IPS-20b (cell line): ENCODE measurements around the gene TNIK.
A peak's percentile ranks its signal among the peaks of the same experiment; 100 is the strongest.

Source experiments
- H3K27ac ChIP-seq: one replicate; pipeline ENCODE4 v1.5.1; 2013; ENCODE audit warnings: low read length
- H3K27me3 ChIP-seq: 2 replicates; pipeline ENCODE4 v1.6.1; 2013; ENCODE audit warnings: mild to moderate bottlenecking, low read length, inconsistent platforms; ENCODE audit not compliant: insufficient read depth
- H3K36me3 ChIP-seq: 2 replicates; pipeline ENCODE4 v1.6.1; 2013; ENCODE audit warnings: low read depth, mild to moderate bottlenecking, inconsistent platforms, low read length, moderate library complexity; ENCODE audit not compliant: insufficient read depth
- H3K4me1 ChIP-seq: 2 replicates; pipeline ENCODE4 v1.6.1; 2013; ENCODE audit warnings: mild to moderate bottlenecking, control low read depth, inconsistent platforms, low read length, moderate library complexity; ENCODE audit not compliant: insufficient read depth
- H3K4me3 ChIP-seq: 2 replicates; pipeline ENCODE4 v1.5.1; 2013; ENCODE audit warnings: mild to moderate bottlenecking, low read length, inconsistent platforms
- H3K9ac ChIP-seq: 2 replicates; pipeline ENCODE4 v1.6.1; 2013; ENCODE audit warnings: low read depth, mild to moderate bottlenecking, inconsistent platforms, low read length, moderate library complexity
- H3K9me3 ChIP-seq: 2 replicates; pipeline ENCODE4 v1.6.1; 2013; ENCODE audit warnings: mild to moderate bottlenecking, low read depth, low read length, inconsistent platforms; ENCODE audit not compliant: insufficient read depth

The TNIK gene

DNA sequence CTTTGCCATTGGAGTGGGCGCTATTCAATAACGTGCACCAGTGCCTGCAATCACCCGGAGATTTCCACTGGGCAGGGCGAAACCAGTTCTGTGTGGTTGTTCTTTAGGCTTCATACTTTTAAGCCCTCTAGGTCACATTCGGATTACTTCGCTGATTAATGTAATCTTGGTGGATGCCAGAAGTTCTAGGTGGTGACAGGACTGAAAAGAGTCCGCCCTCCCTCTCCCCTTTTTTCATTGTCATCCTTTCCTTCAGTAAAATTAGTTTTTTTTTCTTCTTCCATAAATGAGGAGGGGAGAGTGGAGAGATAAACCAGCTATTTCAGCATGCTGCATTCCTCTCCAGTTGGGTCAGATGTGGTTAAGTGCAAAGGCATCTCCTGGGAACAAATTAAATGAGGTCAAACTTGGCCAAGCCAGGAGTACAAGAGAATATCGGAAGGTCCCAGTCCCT, 431.4 kb downstream of the TNIK start:
- H3K27ac ChIP-seq = no peak overlapping the region
- peaks cover 32% of the 10 kb centered on the region; the same call in 1 of the 2 replicates for H3K27me3 ChIP-seq
- peak overlapping the region; percentile 63; the same call in 1 of the 2 replicates for H3K4me3 ChIP-seq
- H3K9ac ChIP-seq = no peak overlapping the region; the same call in 1 of the 2 replicates
- H3K9me3 ChIP-seq = no peaks in the 10 kb centered on the region
- no peaks in the 10 kb centered on the region for H3K4me1 ChIP-seq
- H3K36me3 ChIP-seq = no peaks in the 10 kb centered on the region

DNA sequence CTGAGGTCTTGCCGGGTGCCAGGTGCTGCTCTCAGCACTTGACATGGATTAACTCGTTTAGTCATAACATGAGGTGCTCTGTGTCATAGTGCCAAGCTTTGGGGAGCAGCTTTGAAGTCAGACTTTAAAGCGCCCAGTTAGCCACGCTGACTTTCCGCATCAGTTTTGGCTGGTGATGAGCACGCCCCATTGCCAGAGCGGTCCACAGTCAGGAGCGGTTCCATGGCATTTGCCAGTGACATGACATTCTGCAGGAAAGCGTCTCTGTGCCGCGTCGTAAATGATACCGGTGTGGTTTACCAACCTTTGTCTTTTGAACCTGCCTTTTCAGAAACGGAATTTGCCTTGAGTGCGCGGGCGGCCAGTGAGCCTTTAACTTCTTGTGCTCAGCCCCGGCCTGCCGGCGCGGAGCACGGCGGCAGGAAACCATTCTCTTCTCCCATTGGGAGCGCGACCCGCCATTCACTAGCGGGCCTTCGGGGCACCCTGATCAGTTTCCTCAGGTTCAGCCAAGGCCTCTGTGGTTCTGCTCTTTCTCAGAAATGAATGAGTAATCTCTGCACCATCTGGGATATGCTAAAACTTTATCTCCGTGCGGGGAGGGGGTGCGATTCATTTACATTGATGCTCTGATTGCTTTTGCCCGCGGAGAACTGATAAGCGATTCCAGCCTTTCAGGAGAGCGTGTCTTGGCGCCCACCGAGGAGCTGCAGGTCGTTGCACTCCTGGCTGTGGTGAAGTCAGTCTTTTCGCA, 432.0 kb downstream of the TNIK start:
- Histone ChIP-seq H3K9ac (peak overlapping the region; percentile 51; the same call in 1 of the 2 replicates), H3K4me1 (no peaks in the 10 kb centered on the region), H3K9me3 (no peaks in the 10 kb centered on the region), H3K27me3 (peaks cover 32% of the 10 kb centered on the region; the same call in 1 of the 2 replicates), H3K27ac (no peak overlapping the region), H3K36me3 (no peaks in the 10 kb centered on the region), H3K4me3 (peak overlapping the region; percentile 63; the same call in 1 of the 2 replicates)

- H3K9me3 ChIP-seq = no peaks in the 10 kb centered on the region
- H3K9ac ChIP-seq = no peak within 1 kb of the TSS
- H3K4me3 ChIP-seq = no peak within 1 kb of the TSS
- no peak within 1 kb of the TSS for H3K27ac ChIP-seq
- H3K27me3 ChIP-seq = peaks cover 32% of the 10 kb centered on the region; the same call in 1 of the 2 replicates
- H3K36me3 ChIP-seq = no peaks in the 10 kb centered on the region
- no peaks in the 10 kb centered on the region for H3K4me1 ChIP-seq
These were observed 433.5 kb downstream of the TNIK start, which contains the start of gene SLC2A2 for GRCh38 chr3:171026597-171027293. TSS of gene SLC2A2 (minus strand) at chr3:171026720. CDS start at chr3:171026670, 50 bp downstream.

GRCh38 chr3:171023566-171023965, 436.6 kb downstream of the TNIK start:
- Histone ChIP-seq H3K27me3 (peaks cover 17% of the 10 kb centered on the region; the same call in 1 of the 2 replicates), H3K27ac (no peak overlapping the region), H3K36me3 (no peaks in the 10 kb centered on the region), H3K4me1 (no peaks in the 10 kb centered on the region), H3K9ac (no peak overlapping the region), H3K9me3 (no peaks in the 10 kb centered on the region), H3K4me3 (no peak overlapping the region)

GRCh38 chr3:171021377-171021776, 438.8 kb downstream of the TNIK start:
- Histone ChIP-seq H3K9ac (no peak overlapping the region), H3K27ac (no peak overlapping the region), H3K4me3 (no peak overlapping the region), H3K9me3 (no peaks in the 10 kb centered on the region), H3K4me1 (no peaks in the 10 kb centered on the region), H3K36me3 (no peaks in the 10 kb centered on the region), H3K27me3 (no peaks in the 10 kb centered on the region; the same call in 1 of the 2 replicates)

DNA sequence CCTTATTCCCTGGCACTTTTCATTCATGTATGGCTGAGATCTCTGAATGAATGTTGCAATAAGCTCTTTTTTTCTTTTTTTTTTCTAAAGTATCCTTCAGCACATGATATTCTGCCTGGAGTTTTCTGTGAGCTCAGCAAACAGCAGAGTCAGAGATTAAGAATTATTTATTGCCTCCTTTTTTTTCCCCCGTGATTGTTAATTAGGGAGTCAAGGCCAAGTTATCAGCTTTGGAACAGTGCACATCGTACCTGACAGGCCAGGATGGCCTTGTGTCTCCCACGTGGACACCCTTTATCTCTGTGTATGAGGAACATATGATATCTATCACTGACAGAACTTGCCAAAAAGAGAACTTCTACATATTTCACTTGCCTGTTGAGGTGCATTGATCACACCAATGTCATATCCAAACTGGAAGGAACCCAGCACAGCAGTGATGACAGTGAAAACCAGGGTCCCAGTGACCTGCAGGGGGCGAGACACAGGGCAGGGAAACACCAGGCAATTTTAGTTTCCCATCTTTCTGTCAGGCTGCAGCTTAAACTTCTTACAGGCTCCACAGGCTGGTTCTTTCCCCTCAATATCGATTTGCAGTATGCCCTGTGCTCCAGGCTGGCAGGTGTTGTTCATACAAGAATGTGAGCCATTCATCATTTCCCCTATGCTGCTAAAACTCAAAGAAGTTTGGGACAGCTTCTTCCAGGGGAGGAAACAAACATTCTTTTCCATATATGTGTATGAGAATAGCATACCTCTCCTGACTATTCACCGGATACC, 441.9 kb downstream of the TNIK start:
- Histone ChIP-seq H3K4me3 (no peak overlapping the region), H3K9ac (no peak overlapping the region), H3K9me3 (no peaks in the 10 kb centered on the region), H3K36me3 (no peaks in the 10 kb centered on the region), H3K27me3 (no peaks in the 10 kb centered on the region), H3K27ac (no peak overlapping the region), H3K4me1 (no peaks in the 10 kb centered on the region)

DNA sequence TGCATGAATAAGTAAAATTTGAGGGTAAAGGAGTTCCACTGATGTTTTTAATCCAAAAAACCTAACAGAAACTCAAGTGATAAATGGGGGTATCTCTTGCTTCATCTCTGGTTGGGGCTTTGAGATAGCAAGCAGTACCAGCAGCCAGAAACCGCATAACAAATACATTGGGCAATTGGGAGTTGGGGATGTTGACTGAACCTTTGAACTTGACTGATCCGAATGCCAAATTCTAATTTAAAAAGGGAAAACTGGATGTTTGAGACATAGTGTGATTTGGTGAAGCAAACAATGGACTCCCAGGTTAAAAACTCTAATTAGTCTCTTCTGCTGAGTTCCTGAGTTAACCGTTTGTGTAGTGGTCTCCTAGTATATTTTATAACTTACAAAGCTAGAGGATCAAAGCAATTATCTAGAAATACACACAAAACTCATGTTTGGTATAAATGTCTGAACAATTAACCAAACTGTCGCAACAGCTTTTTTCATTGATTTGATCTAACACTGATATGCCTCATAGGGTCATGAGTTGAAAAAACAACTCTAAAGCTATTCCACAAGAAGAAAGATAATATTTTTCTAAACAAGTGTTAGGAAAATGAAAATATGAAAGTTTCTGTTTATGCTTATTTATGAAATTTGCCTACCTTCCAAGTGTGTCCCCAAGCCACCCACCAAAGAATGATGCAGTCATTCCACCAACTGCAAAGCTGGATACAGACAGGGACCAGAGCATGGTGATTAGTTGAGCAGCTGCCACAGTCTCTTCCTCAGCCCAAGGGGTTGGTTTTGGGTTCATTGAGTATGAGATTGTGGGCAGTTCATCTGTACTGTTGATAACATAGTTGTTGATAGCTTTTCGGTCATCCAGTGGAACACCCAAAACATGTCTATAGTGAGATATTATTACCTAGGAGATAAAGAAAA, 446.1 kb downstream of the TNIK start:
- H3K27me3 ChIP-seq = no peaks in the 10 kb centered on the region
- H3K9me3 ChIP-seq = no peaks in the 10 kb centered on the region
- no peaks in the 10 kb centered on the region for H3K36me3 ChIP-seq
- no peak overlapping the region for H3K9ac ChIP-seq
- no peaks in the 10 kb centered on the region for H3K4me1 ChIP-seq
- H3K27ac ChIP-seq = no peak overlapping the region
- no peak overlapping the region for H3K4me3 ChIP-seq

GRCh38 chr3:171011873-171012336, 448.3 kb downstream of the TNIK start:
- Histone ChIP-seq H3K4me1 (no peaks in the 10 kb centered on the region), H3K4me3 (no peak overlapping the region), H3K27me3 (no peaks in the 10 kb centered on the region), H3K36me3 (no peaks in the 10 kb centered on the region), H3K9me3 (no peaks in the 10 kb centered on the region), H3K9ac (no peak overlapping the region), H3K27ac (no peak overlapping the region)
